Measurements from ENCODE around the gene RAPSN.
A peak's percentile ranks its signal among the peaks of the same experiment; 100 is the strongest.

The RAPSN gene

DNA sequence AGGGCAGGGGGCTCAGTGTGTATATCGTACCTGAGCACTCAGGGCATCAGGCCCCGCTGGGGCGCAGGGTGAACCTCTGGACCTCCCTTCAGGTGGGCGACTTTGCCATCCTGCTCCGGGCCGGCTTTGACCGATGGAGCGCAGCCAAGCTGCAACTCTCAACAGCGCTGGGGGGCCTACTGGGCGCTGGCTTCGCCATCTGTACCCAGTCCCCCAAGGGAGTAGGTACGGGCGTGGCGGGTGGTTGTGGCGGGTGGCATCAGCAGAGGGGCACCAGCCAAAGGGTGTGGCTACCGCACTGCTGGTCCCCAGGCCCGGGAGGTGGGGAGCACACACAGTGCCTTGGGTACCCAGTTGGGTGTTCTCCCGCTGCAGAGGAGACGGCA, 34.3 kb downstream of the RAPSN start:
- TF ChIP-seq, protein P1, sequence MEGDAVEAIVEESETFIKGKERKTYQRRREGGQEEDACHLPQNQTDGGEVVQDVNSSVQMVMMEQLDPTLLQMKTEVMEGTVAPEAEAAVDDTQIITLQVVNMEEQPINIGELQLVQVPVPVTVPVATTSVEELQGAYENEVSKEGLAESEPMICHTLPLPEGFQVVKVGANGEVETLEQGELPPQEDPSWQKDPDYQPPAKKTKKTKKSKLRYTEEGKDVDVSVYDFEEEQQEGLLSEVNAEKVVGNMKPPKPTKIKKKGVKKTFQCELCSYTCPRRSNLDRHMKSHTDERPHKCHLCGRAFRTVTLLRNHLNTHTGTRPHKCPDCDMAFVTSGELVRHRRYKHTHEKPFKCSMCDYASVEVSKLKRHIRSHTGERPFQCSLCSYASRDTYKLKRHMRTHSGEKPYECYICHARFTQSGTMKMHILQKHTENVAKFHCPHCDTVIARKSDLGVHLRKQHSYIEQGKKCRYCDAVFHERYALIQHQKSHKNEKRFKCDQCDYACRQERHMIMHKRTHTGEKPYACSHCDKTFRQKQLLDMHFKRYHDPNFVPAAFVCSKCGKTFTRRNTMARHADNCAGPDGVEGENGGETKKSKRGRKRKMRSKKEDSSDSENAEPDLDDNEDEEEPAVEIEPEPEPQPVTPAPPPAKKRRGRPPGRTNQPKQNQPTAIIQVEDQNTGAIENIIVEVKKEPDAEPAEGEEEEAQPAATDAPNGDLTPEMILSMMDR (conservative IDR thresholded peaks at IDR 0.05; ENCODE audit: low read depth, low read length) = no peak
- no peak overlapping the region for H3K4me3 ChIP-seq (ENCODE audit: low read length)
- no peak for DNase-seq (ENCODE audit: low read depth)

DNA sequence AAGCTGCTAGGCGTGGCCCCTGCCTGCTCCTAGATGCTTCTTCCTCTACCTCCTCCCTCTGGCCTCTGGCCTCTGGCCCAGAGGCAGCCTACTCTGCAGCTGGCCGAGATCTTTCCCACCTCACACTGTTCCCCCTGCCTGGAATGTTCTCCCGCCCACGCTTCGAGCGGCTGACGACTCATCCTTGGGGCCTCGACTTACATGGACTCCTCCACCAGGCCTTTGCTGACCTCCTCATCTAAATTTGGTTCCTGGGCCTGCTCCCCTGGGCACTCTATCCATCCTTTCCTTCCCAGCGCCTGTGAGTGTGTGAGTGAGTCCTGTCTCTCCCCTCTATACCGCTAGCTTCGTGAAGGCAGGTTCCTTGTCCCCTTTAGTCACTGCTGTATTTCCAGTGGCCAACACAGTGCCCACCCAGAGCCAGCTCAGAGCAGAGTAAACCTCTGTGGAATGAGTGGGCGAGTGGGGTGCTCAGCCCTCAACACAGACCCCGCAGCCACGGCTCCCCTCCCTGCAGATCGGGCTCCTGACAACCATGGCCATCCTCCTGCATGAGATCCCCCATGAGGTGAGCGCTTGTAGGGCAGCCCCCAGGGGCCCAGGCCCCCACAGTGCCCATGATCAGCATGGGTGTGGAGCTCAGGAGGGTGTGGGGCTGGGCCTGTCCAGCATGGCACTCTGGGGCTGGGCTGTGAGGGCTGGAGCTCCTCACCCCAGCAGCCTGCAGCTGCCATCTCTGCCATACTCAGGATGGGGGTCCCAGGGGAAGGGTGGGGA, 34.8 kb downstream of the RAPSN start:
- DNase-seq (ENCODE audit: low read depth) = no peak
- TF ChIP-seq, protein P1 (conservative IDR thresholded peaks at IDR 0.05; ENCODE audit: low read depth, low read length) = no peak
- no peak overlapping the region for H3K4me3 ChIP-seq (ENCODE audit: low read length)

DNA sequence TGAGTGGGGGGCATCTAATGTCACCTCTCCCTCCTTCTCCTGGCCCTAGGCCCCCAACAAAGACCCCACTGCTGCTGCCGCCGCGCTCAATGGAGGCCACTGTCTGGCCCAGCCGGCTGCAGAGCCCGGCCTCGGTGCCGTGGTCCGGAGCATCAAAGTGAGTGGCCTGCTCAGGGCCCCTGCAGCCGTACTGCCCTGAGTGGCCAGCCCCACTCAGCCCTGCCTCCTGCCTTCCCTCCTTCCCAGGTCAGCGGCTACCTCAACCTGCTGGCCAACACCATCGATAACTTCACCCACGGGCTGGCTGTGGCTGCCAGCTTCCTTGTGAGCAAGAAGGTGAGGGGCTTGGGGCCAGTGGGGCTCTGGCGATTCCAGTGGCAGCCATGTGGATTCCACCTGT, 35.6 kb downstream of the RAPSN start:
- TF ChIP-seq, protein P1 (conservative IDR thresholded peaks at IDR 0.05; ENCODE audit: low read depth, low read length) = no peak
- no peak overlapping the region for H3K4me3 ChIP-seq (ENCODE audit: low read length)

DNA sequence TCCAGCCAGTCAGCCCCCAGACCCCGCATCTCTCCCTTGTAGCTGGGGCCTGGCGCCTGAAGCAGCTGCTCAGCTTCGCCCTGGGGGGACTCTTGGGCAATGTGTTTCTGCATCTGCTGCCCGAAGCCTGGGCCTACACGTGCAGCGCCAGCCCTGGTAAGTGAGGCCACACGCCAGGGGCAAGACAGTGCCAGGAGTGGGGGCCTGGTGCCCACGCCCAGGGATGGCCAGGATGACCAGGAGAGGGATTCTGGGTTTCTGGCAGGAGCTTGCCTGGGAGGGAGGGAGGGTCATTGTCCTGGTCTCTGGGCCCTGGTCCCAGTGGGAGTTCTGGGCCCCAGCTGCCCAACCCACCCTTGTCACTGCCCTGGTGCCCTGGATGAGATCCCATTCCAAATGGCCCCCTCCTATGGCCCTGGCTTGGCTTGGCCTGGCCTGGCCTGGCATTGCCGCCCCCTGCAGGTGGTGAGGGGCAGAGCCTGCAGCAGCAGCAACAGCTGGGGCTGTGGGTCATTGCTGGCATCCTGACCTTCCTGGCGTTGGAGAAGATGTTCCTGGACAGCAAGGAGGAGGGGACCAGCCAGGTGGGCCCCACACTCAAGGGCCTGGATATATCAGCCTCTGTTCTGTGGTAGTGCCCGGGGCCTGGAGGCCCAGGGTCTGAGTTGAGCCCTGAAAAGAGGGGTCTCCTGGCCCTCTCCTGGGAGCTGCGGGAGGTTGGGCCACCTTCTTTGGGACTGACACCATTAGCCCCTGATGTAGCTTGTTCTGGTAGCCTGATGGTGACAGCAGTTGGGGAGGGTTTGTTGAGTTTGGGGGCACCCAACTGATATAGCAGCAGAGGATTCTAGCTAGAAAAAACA, 36.8 kb downstream of the RAPSN start:
- no peak overlapping the region for H3K4me3 ChIP-seq (ENCODE audit: low read length)
- TF ChIP-seq, protein P1 (conservative IDR thresholded peaks at IDR 0.05; ENCODE audit: low read depth, low read length) = peak; percentile 86
- no peak for DNase-seq (ENCODE audit: low read depth)

More for the DNA sequence above, 35.6 kb downstream of the RAPSN start:
- no peak for DNase-seq (ENCODE audit: low read depth)

DNA sequence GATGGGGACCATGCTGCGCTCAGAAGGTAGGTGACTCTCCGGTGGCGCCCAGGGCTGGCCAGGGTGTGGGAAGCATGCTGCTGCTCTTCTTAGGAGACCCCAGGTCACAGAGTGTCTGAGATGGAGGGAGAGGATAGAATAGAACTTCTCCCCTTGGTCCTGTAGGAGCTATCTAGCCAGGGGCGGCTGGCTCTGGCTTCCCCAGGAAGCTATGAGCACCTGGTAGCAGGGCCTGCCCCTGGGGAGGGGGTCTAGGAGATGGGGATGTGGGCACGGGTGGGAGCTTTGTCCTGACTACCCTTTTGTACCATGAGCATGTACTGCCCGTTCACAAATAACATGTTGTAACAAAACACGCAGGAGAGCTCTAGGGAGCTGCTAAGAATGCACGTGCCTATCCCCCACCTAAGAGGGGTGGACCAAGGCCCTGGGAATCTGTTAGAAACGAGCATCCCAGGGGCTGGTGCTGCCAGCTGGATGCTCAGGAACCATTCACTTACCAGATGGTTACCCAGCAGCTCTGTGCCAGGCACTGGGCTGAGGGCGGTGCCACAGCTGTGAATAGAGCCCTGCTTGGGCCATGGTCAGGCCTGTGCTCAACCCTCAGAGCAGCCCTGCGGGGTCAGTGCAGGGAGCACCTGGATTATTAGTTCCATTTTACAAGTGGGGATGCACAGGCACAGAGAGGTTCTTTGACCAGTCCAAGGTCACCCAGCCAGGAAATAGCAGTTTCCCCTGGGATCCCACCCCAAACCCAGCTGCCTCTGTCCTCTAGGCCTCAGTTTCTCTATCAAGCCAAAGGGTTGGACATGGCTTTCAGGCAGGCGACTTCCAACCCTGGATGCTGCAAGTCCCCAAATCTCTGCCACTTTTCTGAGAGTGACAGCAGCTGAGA, 38.3 kb downstream of the RAPSN start:
- no peak for DNase-seq (ENCODE audit: low read depth)
- TF ChIP-seq, protein P1 (conservative IDR thresholded peaks at IDR 0.05; ENCODE audit: low read depth, low read length) = no peak
- H3K4me3 ChIP-seq (ENCODE audit: low read length) = no peak overlapping the region

DNA sequence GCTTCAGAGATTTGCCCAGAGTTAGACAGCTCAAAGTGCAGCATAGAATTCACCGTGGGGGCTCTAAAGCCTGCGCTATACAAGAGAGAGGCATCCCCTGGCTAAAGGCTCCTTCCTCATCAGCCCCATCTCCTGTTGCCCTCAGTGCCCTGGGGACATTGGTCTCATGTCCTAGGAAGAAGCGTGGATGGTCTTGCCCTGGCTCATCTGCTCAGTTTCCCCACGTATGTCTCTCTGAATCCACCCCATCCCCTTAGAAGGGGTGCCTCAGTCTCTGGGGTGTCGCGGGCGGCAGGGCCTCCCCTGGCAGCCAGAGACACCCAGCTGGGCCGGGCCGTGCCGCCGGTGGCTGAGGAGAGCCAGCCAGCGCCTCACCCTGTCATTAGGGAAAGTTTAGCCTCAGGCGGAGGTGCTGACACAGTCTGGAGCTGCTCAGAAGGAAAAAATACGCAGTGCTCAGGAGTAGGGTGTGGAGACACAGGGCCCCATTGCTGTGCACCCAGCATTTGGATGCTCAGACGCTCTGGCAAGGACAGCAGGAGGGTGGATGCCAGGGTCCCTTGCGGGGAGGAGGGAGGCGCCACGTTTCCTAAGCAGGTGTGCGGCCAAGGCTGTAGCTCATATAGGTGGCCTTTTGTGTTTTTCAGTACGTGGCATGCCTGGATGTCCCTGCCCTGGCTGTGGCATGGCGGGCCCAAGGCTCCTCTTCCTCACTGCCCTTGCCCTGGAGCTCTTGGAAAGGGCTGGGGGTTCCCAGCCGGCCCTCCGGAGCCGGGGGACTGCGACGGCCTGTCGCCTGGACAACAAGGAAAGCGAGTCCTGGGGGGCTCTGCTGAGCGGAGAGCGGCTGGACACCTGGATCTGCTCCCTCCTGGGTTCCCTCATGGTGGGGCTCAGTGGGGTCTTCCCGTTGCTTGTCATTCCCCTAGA, 39.2 kb downstream of the RAPSN start:
- DNase-seq (ENCODE audit: low read depth) = no peak
- TF ChIP-seq, protein P1 (conservative IDR thresholded peaks at IDR 0.05; ENCODE audit: low read depth, low read length) = no peak

More for the DNA sequence above, 39.2 kb downstream of the RAPSN start:
- H3K4me3 ChIP-seq (ENCODE audit: low read length) = peak overlapping the region; percentile 78

Measured in retinal pigment epithelial cell (primary cell).